ENCODE data around the gene BLVRA. TPM values are rescaled to one million over a fixed set of nuclear protein-coding genes. Genes with fewer than 3 reads are reported as not detected.

Gene BLVRA
- total RNA-seq, 1 experiment from 2014 or later = 29.8 TPM

DNA sequence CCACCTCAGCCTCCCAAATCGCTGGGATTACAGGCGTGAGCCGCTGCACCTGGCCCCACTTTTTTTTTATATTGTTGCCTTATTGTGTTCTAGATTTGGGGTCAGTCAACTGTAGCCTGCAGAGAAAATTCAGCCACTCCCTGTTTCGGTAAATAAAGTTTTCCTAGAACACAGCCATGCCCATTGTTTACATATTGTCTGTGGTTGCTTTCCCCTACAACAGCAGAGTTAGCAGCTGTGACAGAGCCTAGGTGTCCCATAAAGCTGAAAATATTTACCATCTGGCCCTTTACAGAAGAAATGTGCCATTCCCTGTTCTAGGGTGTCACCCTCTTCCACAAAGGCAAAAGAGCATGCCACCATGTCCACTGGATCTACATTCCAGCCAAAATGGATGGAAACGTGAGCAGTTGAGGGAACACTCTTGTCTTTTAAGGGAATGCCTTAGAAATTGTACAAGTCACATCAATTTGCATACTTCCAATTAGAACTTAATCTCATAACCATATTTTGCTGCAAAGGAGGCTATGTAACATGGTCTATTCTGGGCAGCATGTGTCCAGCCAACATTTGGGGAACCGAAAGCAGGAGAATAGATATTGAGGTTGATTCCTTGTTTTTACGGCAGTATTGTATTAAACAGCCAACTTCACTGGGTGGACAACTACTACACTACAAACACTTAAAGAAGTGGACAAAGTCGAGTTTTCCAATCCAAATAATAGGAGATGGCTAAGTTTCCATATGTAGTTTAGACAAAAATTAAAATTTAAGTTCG is 11.0 kb upstream of the BLVRA start:
- no peaks in the 10 kb centered on the region for H3K36me3 Mint-ChIP-seq (ENCODE audit: insufficient read depth, unreplicated experiment)
- intact Hi-C loops (cut with micrococcal nuclease; ENCODE audit: unreplicated experiment) = no loop called here
- DNase-seq = no peak
- peaks cover 7% of the 10 kb centered on the region for H3K27me3 Mint-ChIP-seq (ENCODE audit: unreplicated experiment)
- no peak overlapping the region for H3K4me3 Mint-ChIP-seq (ENCODE audit: low read depth, unreplicated experiment)
- no peaks in the 10 kb centered on the region for H3K4me1 Mint-ChIP-seq (ENCODE audit: low read depth, unreplicated experiment)
- H3K9me3 Mint-ChIP-seq (ENCODE audit: low read depth, unreplicated experiment) = no peaks in the 10 kb centered on the region
- BruUV-seq (replicated peaks) = no TSS peak
- TF ChIP-seq CTCF (IDR thresholded peaks at IDR 0.05; ENCODE audit: unreplicated experiment) = no peak
- H3K27ac Mint-ChIP-seq (ENCODE audit: unreplicated experiment) = no peak overlapping the region
- CTCF ChIA-PET = interaction anchor here (0.7 to 1.1 kb wide), 4 partner anchors 11 to 1289 kb away, joined by 3 to 4 read pairs (median 4); partner anchors contain the start of gene BLVRA

DNA sequence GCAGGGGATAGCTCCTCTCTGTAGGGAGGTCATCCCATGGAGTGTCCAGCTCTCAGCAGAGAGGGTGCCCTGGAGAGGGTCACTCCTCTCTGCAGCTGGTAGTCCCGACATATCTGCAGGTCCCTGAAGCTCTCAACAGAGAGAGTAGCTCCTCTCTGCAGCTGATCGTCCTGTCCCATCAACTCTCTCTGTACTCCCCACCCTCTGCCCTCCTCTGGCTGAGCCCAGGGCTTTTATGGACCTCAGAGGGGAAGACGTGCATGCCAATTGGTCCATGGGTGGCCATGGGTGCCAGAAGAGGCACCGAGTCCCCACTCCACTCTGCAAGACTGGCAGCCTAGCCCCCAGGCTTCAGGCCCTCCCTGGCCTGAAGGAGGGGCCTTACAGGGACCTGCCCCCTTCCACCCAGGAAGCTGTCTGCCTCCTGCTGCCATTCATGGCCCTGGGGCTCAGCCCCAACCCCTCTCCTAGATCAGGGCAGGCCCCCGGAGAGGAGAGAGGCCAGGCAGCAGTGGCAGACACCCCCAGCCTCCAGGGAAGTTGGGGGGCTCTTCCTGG is 9.0 kb upstream of the BLVRA start:
- H3K36me3 Mint-ChIP-seq (ENCODE audit: insufficient read depth, unreplicated experiment) = no peaks in the 10 kb centered on the region
- TF ChIP-seq CTCF (IDR thresholded peaks at IDR 0.05; ENCODE audit: unreplicated experiment) = no peak
- CTCF ChIA-PET = no interaction called here
- intact Hi-C loops (cut with micrococcal nuclease; ENCODE audit: unreplicated experiment) = no loop called here
- no peak for DNase-seq
- no peaks in the 10 kb centered on the region for H3K4me1 Mint-ChIP-seq (ENCODE audit: low read depth, unreplicated experiment)
- no peak overlapping the region for H3K4me3 Mint-ChIP-seq (ENCODE audit: low read depth, unreplicated experiment)
- BruUV-seq (replicated peaks) = no TSS peak
- H3K27ac Mint-ChIP-seq (ENCODE audit: unreplicated experiment) = no peak overlapping the region
- H3K9me3 Mint-ChIP-seq (ENCODE audit: low read depth, unreplicated experiment) = no peaks in the 10 kb centered on the region
- peaks cover 7% of the 10 kb centered on the region for H3K27me3 Mint-ChIP-seq (ENCODE audit: unreplicated experiment)

DNA sequence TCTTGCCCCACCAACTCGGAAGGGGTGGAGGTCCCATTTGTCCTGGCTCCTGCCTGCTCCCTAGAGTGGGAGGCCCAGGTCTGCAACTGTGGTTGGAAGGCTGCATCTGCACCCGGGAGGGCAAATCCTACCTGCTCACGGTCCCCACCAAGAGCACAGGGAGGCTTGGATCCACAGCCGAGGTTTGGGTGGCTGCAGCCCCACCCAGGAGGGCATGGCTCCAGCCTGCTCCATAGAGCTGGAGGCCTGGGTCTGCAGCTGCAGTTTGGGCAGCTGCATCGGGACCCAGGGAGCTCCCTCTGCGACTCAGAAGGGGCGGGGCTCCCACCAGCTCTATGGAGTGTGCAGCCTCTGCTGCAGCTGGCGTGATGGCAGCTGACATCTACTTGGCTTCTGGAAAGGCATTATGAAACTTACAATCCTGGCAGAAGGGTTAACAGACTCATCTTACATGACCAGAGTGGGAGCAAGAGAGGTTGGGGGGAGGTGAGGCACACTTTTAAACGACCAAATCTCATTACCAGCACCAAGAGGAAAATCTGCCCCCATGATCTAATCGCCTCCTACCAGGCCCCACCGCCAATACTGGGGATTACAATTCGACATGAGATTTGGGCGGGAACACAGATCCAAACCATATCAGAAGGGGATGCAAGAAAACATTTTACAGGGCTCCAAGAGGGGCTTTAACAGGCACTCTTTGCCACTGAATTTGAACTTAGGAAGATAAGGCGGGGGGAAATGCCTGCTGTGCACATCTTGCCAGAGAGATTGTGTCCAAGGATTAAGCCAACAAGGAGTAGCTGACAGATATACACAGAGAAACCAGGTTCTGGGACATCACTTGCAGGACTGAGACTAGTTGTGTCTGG is 8.2 kb upstream of the BLVRA start:
- H3K36me3 Mint-ChIP-seq (ENCODE audit: insufficient read depth, unreplicated experiment) = no peaks in the 10 kb centered on the region
- intact Hi-C loops (cut with micrococcal nuclease; ENCODE audit: unreplicated experiment) = no loop called here
- no TSS peak for BruUV-seq (replicated peaks)
- no peak for TF ChIP-seq CTCF (IDR thresholded peaks at IDR 0.05; ENCODE audit: unreplicated experiment)
- no peak overlapping the region for H3K27ac Mint-ChIP-seq (ENCODE audit: unreplicated experiment)
- H3K9me3 Mint-ChIP-seq (ENCODE audit: low read depth, unreplicated experiment) = no peaks in the 10 kb centered on the region
- no peaks in the 10 kb centered on the region for H3K4me1 Mint-ChIP-seq (ENCODE audit: low read depth, unreplicated experiment)
- H3K27me3 Mint-ChIP-seq (ENCODE audit: unreplicated experiment) = peaks cover 7% of the 10 kb centered on the region
- H3K4me3 Mint-ChIP-seq (ENCODE audit: low read depth, unreplicated experiment) = no peak overlapping the region
- CTCF ChIA-PET = no interaction called here
- no peak for DNase-seq

GRCh38 chr7:43752411-43752810 is 6.1 kb upstream of the BLVRA start:
- H3K27me3 Mint-ChIP-seq (ENCODE audit: unreplicated experiment) = peaks cover 12% of the 10 kb centered on the region
- TF ChIP-seq CTCF (IDR thresholded peaks at IDR 0.05; ENCODE audit: unreplicated experiment) = no peak
- intact Hi-C loops (cut with micrococcal nuclease; ENCODE audit: unreplicated experiment) = no loop called here
- H3K36me3 Mint-ChIP-seq (ENCODE audit: insufficient read depth, unreplicated experiment) = peaks cover 3% of the 10 kb centered on the region
- no peak for DNase-seq
- no peaks in the 10 kb centered on the region for H3K9me3 Mint-ChIP-seq (ENCODE audit: low read depth, unreplicated experiment)
- peaks cover 9% of the 10 kb centered on the region for H3K4me1 Mint-ChIP-seq (ENCODE audit: low read depth, unreplicated experiment)
- CTCF ChIA-PET = interaction anchor here (0.7 to 1.5 kb wide), 2 partner anchors 12 to 16 kb away, joined by 3 to 4 read pairs; no protein-coding TSS in a partner anchor
- H3K27ac Mint-ChIP-seq (ENCODE audit: unreplicated experiment) = no peak overlapping the region
- no peak overlapping the region for H3K4me3 Mint-ChIP-seq (ENCODE audit: low read depth, unreplicated experiment)
- no TSS peak for BruUV-seq (replicated peaks)
